Inflammatory macrophage treated with lipopolysaccharide for 1 hour (primary cell): ENCODE measurements around the gene MPZL1.

Experiments
- DNase-seq, 2 donors: peaks; one replicate each; pipeline ENCODE4 v3.0.0-alpha.2; 2020 to 2022

MPZL1 gene

GRCh38 chr1:167721617-167722151, at the start of gene MPZL1:
Gene MPZL1 (plus strand): TSS chr1:167721982. CDS start chr1:167722152, 170 bp downstream.
- peak; percentile 88 to 99 for DNase-seq

- DNase-seq: no peak
Measured at GRCh38 chr1:167672831-167673230, 49.0 kb upstream of the MPZL1 start.

GRCh38 chr1:167673265-167673664, 48.5 kb upstream of the MPZL1 start:
- peak; percentile 41 to 70 for DNase-seq

- DNase-seq: no peak
Measured at GRCh38 chr1:167674156-167674555, 47.6 kb upstream of the MPZL1 start.

GRCh38 chr1:167675440-167675839, 46.3 kb upstream of the MPZL1 start:
- no peak for DNase-seq

GRCh38 chr1:167676205-167676915, 45.4 kb upstream of the MPZL1 start:
- no peak for DNase-seq

GRCh38 chr1:167676916-167677848, 44.6 kb upstream of the MPZL1 start:
- no peak for DNase-seq

GRCh38 chr1:167678422-167678821, 43.4 kb upstream of the MPZL1 start:
- no peak for DNase-seq

- DNase-seq: no peak
Measured at GRCh38 chr1:167678838-167679237, 42.9 kb upstream of the MPZL1 start.

GRCh38 chr1:167679714-167680113, 42.1 kb upstream of the MPZL1 start:
- peak; percentile 34 to 43 for DNase-seq

GRCh38 chr1:167681024-167681423, 40.8 kb upstream of the MPZL1 start:
- DNase-seq: no peak

- no peak for DNase-seq
Measured at GRCh38 chr1:167681451-167682098, 40.2 kb upstream of the MPZL1 start.

GRCh38 chr1:167683226-167683625, 38.6 kb upstream of the MPZL1 start:
- no peak for DNase-seq

- DNase-seq: no peak
Measured at GRCh38 chr1:167683641-167684502, 37.9 kb upstream of the MPZL1 start.

GRCh38 chr1:167685844-167686243, 35.9 kb upstream of the MPZL1 start:
- no peak for DNase-seq

GRCh38 chr1:167687919-167688519, 33.8 kb upstream of the MPZL1 start:
- DNase-seq: peak; percentile 63 to 99

- DNase-seq: peak; percentile 74 to 94
Measured at GRCh38 chr1:167689567-167689920, 32.2 kb upstream of the MPZL1 start.

GRCh38 chr1:167690053-167690452, 31.7 kb upstream of the MPZL1 start:
- DNase-seq: no peak

- DNase-seq: no peak
Measured at GRCh38 chr1:167693425-167694045, 28.2 kb upstream of the MPZL1 start.

GRCh38 chr1:167694691-167695090, 27.1 kb upstream of the MPZL1 start:
- no peak for DNase-seq

GRCh38 chr1:167695147-167695546, 26.6 kb upstream of the MPZL1 start:
- no peak for DNase-seq
